ENCODE data around the gene MSI1.
"Not testable (repeated sequence)": the region's sequence is repeated elsewhere in the genome, so short reads cannot be mapped to it uniquely, and the experiment has no call there.

MSI1 gene

DNA sequence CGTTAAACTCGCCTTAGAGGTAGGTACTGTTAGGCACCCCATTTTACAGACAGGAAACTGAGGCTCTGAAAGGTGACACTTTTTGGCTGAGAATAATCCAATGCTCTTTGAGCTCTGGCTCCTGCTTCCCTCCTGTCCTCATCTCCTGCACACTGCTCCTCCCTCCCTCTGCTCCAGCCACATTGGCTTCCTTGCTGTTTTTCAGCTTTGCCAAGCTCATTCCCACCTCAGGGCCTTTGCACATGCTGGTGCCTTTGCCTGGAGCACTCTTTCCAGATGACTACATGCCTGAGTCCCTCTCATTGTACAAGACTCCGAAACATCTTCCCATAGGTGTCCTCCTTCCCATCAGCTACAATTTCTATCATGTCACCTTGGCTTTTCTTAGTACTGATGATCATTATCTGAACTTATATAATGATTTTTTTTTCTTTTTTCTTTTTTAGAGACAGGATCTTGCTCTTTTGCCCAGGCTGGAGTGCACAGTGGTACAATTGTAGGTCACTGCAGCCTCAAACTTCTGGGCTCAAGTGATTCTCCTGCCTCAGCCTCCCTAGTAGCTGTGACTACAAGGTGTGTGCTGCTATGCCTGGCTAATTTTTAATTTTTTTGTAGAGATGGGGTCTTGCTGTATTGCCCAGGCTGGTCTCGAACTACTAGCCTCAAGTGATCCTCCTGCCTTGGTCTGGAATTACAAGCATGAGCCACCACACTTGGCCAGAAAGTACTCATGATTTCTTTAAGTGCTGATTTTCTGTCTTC, 15.2 kb downstream of the MSI1 start:
- no peak for FAIRE-seq

DNA sequence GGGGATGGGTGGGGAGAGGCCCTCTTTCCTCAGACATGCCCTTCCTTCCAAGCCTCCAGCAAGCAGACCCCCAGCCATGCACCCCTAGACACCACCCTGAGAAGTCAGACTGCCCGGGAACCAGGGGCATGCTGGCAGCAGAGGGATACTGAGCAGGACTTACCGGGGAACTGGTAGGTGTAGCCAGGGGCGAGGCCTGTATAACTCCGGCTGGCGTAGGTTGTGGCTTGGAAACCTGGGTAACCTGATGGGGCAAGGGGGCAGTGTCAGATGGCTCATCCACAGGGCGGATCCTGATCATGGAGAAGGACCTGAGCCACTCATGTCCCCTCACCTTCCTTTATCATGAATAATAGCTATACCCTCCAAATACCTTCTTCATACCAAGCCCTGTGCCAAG, 15.8 kb downstream of the MSI1 start:
- FAIRE-seq = no peak

DNA sequence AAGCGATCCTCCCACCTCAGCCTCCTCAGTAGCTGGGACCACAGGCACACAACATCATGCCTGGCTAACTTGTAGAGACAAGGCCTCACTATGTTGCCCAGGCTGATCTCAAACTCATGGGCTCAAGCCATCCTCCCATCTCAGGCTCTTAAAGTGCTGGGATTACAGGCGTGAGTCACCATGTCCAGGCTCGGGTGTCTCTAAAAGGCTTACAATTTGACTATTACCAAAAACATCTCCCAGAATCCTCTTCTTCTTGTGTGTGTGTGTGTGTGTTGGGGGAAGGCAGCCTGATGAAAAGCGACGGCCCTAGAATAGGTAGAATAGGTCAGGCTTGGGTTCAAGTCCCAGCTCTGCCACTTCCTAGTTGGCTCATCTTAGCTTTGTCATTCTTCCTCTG, 16.8 kb downstream of the MSI1 start:
- no peak for FAIRE-seq

DNA sequence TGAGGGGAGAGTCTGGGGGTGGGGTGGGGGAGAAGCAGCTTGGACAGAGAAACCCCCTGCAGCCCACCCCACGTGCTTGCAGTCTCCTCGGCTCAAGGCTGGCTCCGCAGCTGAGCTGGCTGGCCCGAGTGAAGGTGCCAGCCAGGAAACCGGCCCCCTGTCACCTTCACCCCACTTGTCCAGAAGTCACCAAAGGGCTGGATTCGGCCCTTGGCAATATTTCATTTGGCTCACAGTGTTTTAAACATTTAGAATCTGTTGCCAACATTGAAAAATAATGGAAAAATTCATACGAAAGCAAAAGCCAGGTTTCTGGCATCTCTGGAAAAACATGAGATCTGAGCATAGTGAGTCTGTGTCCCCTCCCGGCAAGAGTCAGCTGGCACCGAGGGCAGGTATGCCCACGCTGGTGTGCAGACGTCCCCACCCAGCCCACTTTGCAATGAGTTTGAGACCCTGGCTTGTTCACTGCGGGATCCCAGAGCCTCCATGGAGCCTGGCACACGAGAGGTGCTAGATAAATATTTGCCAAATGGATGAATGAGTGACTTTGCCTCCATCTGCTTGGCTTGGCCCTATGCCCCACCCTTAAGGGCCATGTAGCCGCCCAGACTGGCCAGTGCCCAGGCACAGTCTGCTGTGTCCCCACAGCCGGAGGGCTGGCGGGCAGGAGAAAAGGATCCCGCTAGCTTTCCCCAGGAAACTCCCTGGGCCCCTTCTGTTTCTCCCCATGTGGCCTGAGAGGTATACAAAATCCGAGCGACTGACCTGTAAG, 18.2 kb downstream of the MSI1 start:
- no peak for FAIRE-seq

DNA sequence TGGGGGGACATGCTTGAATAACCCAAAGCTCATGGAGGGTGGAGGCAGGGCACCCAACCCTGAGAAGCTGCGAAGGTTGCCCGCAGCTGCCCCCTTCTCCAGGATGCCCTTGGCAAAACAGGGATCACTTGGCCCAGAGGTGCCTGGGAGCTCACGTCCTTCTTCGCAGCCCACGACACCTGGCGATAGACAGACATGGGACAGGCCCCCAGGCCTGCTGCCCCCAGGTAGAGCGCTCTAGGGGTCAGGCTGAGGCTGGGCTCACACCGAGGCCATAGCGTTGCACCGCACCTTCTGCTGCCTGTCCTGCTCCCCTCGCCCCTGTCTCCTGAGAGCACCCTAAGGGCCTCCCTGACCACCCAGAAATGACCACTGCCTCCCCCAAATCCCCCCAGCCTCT, 21.2 kb downstream of the MSI1 start:
- no peak for FAIRE-seq

DNA sequence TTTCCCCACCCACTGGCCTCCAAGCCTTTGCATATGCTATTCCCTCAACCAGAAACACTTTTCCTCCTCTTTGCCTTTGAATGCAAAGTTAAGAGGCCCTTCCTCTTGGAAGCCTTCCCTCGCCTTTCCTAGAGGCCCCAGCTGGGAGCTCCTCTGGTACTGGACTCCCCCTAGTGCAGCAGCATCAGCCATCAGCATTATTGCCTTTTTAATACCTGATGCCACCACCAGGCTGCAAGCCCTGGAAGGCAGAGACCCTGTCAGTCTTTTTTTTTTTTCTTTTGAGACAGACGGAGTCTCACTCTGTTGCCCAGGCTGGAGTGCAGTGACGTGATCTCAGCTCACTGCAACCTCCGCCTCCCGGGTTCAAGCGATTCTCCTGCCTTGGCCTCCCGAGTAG, 22.3 kb downstream of the MSI1 start:
- FAIRE-seq = no peak

DNA sequence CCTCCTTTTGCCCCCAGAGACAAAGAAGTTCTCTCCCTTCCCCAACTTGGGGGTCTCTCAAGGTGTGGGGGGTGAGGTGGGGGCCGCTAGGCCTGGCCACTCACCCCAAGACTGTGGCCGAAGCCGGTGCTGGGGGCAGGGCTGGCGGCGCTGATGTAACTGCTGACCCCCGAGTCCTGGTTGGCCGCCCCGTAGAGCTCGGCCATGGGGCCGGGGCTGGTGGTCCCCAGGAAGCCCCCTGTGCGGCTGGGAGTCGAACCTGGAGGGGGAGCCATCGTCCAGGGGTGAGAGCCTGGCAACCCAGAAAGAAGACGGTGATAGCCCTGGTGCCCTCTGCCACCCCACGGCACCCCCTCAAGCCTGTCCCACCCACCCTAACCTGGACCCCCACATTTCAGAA, 22.9 kb downstream of the MSI1 start:
- no peak for FAIRE-seq

DNA sequence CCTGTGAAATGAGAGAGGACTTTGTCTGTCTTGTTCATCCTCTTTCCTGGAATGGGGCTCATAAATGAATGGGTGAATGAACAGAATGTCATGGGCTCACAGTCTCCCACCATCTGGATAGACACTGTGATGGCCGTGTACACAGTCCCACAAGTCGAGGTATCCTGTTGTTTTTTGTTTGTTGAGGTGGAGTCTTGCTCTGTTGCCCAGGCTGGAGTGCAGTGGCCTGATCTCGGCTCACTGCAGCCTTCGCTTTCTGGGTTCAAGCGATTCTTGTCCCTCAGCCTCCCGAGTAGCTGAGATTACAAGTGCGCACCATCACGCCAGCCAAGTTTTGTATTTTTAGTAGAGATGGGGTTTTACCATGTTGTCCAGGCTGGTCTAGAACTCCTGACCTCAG, 25.3 kb downstream of the MSI1 start:
- FAIRE-seq = no peak

DNA sequence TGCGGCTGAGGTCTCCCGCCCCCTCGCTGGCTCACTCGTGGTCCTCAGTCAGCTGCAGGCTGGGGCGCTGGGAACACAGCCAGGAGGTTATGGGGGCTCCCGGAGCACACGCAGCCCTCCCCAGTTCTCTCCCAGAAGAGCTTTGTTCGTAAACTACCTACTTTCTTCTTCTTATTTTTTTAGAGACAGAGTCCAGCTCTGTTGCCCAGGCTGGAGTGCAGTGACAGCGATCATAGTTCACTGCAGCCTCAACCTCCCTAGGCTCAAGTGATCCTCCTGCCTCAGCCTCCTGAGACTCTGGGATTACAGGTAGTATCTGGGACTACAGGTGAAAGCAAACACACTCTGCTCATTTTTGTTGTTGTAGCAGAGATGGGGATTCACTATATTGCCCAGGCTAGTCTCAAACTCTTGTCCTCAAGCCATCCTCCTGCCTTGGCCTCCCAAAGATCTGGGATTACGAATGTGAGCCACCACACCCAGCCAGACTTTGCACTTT, 25.9 kb downstream of the MSI1 start:
- no peak for FAIRE-seq

DNA sequence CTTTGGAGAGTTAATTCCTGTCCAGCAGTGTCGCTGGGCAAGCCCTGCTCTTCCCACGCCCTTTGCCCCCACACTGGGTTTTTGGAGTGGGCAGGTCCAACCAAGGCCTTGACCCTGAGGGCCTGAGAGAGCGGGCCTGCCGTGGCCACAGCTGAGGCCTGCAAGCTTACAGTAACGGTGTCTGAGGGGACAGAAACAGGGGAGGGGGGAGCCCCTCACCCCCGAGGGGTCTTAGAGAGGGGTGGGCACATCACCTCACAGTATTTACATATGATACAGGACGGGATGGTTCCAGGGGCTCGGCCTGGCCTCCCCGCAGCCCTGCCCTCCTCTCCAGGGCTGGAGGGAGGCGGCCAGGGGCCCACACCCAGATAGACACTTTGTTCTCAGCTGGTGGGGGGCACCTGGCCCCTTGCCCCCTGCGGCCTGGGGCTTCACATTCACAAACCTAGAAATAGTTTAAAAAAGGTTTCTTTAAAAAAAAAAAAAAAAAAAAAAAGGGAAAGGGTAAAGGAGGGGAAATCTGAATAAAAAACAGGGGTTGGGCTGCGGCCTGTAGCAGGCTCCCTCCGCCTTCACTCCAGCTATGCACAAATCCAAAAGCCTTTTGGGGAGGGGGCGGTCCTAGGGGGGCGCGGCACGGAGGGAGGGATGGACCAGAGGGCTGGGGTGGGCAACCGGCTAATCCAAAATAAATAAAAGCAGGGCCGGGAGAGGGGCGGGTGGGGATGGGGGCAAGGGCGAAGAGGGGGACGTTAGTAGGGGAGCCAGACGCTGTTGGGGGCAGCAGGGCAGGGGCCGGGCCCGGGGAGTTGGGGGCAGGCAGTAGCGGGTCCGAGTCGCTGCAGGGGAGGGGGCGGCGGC, 26.6 kb downstream of the MSI1 start:
- no peak for FAIRE-seq

DNA sequence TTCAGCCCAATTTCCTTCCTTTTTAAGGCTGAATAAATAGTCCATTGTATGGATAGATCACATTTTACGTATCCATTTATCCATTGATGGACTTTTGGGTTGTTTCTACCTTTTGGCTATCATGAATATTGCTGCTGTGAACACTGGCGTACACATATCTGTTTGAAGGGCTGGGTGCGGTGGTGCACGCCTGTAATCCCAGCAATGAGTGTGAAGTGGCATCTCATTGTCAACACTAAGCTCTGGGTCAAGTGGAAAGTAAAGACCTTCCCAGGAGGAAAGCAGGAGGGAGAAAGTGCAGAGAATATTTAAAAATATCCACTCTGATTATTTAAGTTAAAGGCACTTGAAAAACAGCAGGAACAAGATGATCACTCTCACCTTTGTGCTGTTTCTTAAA, 29.7 kb downstream of the MSI1 start:
- no peak for FAIRE-seq

DNA sequence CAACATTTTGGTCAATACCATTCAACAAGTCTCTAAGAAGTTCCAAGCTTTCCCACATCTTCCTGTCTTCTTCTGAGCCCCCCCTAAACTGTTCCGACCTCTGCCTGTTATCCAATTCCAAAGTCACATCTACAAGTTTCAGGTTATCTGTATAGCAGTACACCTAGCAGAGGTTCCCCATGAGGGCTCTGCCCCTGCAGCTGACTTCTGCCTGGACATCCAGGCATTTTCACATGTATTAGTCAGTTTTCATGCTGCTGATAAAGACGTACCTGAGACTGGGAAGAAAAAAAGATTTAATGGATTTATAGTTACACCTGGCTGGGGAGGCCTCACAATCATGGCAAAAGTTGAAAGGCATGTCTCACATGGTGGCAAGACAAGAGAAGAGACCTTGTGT, 31.2 kb downstream of the MSI1 start:
- FAIRE-seq = no peak

DNA sequence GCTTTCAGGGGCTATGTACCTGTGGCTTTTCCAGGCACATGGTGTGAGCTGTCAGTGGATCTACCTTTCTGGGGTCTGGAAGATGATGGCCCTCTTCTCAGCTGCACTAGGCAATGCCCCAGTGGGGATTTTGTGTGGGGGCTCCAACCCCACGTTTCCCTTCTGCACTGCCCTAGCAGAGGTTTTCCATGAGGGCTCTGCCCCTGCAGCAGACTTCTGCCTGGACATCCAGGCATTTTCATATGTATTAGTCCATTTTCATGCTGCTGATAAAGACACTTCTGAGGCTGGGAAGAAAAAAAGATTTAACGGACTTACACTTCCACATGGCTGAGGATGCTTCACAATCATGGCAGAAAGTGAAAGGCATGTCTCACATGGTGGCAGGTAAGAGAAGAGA, 32.6 kb downstream of the MSI1 start:
- FAIRE-seq = not testable (repeated sequence)

DNA sequence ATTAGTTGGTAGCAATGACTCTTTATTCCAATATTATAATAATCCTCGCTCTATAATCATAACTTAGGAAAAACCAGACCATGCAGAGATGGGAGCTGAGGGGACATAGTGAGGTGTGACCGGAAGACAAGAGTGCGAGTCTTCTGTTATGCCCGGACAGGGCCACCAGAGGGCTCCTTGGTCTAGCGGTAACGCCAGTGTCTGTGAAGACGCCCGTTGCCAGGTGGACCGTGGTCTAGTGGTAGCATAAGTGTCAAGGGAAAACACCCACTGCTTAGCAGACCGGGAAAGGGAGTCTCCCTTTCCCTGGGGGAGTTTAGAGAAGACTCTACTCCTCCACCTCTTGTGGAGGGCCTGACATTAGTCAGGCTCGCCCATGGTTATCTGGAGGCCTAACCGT, 33.5 kb downstream of the MSI1 start:
- FAIRE-seq = not testable (repeated sequence)

DNA sequence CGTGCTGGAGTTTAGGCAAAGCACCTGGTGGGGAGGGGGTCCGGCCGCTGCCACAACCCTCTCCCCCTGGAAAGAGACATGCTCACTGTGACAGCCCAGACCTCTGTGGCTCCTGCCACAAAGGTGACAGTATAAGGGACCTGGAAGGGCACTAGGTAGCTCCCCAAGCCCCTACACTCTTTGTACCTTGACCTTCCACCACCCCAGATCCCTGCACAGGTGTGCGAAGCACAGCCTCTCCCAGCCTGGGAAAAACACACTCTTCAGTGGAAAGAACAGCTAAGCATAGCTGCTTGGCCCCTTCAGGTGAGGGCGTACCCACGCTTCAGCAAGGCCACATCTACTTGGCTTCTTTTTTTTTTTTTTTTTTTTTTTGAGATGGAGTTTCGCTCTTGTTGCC, 36.4 kb downstream of the MSI1 start:
- no peak for FAIRE-seq

DNA sequence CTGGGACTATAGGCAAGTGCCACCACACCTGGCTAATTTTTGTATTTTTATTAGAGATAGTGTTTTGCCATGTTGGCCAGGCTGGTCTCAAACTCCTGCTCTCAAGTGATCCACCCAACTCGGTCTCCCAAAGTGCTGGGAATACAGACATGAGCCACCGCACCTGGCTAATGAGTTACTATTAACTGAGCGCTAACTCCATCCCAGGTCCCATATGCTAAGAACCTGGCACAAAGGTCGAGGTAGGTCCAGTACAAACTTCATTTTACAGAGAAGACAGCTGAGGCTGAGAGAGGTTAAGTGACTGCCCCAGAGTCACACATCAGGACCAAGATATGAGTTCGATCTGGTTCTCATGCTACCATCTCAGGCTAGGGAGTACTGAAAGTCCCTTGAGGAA, 36.9 kb downstream of the MSI1 start:
- FAIRE-seq = no peak

DNA sequence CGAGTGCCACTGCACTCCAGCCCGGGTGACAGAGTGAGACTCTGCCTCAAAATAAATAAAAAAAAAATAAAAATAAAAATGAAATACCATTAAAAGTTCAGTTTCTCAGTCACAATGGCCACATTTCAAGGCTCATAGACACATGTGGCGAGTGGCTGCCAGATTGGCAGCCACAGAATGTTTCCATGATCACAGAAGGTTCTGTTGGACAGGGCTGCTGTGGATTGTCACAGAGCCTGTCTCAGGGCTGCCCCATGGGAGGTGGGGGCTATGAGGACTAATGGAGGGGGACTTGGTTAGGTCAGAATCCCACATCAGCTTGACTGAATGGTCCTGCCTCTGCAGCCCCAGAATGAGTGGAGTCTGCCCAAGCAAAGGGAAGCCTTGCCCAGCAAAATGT, 37.6 kb downstream of the MSI1 start:
- no peak for FAIRE-seq

DNA sequence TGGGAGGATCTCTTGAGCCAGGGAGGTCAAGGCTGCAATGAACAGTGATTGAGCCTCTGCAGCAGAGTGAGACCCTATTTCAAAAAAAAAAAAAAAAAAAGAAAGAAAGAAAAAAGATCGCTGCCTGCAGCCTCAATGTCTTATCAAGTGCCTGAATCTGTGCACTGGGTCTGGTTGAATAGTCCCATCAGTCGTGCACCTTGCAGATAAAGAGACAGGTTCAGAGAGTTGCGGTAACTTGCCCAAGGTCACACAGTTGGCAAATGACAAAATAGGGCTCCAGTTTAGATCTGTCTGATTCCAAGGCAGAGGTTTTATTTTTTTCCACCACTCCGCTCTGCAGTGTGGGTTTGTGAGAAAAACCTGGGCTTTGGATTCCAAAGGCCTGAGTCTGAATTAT, 40.7 kb downstream of the MSI1 start:
- FAIRE-seq = no peak

DNA sequence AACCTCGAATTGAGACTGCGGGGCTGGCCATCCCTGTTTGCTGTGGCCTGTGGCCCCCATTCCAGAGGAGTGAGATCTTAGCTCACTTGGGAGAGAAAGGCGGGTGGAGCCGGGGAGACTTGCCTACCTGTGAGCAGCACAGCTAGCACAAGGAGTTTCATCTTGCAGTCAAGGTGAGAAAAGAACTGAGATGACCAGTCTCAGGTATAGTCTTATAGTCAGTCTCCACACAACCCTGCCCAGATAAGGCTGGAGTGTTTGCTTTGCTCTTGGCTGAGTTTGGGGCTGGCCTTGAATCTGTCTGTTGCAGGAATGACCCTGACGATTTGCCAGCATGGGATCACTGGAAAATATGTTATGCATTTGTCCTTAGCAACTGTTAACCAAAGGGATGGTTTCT, 41.4 kb downstream of the MSI1 start, which contains the start of gene PLA2G1B:
Gene PLA2G1B (minus strand): TSS at position 187 of the 400 bp plus-strand sequence. CDS start 26 bp downstream, at position 161.
- FAIRE-seq = no peak

DNA sequence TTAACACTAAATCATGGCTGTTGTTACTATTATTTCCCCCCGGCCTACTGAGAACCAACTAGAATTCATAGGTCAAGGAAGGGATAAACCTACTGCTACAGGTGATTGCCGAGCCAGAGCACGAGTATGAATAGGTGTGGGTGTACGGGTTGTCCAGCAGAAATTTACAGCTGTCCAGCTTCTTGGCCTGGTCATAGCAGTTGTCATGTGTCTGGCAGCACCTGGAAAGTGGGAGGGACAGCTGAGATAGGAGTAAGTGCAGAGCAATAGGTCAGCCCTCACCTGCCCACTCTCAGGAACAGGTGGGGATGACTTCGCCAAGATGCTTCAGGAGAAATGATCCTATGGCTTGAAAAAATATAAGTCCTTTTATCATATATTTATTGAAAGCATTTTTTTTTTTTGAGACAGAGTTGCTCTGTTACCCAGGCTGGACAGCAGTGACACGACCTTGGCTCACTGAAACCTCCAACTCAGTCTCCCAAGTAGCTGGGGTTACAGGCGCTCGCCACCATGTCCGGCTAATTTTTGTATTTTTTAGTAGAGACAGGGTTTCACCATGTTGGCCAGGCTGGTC, 44.0 kb downstream of the MSI1 start:
- FAIRE-seq = no peak

DNA sequence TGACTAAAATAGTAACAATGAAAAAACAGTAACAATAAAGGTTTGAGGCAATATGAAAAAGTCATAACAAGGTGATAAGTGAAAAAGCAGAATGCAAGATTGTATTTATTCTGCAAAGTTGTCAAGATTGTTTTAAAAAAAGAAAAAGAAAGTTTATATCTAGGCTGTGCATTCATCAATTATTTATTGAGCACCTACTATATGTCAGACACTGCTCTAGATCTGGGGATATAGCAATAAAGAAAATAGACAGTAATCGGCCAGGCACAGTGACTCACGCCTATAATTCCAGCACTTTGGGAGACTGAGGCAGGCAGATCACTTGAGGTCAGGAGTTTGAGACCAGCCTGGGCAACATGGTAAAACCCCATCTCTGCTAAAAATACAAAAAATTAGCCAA, 45.2 kb downstream of the MSI1 start:
- no peak for FAIRE-seq

DNA sequence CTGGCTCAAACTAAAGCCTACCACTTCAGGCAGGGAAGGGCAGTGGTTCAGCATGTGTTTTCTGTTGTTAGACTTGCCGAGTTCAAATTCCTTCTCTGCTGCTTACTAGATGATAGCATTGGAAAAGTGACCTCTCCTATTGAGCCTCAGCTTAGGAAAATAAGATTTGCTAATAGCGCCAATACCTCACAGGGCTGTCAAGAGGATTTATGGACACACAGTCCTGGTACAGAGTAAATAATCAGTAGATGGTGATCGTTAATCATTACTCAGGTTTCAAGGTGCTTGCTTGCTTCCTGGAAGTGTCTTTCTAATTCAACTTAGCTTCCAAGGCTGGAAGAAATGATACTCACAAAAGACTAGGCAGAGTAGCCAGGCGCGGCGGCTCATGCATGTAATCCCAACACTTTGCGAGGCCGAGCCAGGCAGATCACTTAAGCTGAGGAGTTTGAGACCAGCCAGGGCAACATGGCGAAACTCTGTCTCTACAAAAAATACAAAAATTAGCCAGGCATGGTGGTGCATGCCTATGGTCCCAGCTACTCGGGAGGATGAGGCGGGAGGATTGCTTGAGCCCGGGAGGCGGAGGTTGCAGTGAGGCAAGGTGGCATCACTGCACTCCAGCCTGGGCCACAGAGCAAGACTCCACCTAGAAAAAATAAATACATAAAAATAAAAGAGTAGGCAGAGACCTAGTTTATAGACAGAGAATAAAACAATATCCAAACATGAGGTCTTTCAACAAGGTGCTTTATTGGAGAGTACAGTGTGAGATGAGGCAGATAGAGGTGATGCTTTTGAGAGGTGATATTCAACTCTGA, 47.4 kb downstream of the MSI1 start:
- no peak for FAIRE-seq

All from endometrium (tissue), 2 donors.